HG02678 (cell line): Measurements from ENCODE around the gene KIF16B.
"Not testable (repeated sequence)": the region's sequence is repeated elsewhere in the genome, so short reads cannot be mapped to it uniquely, and the experiment has no call there.

ENCODE experiments used
- ATAC-seq: cut with Tn5 transposase; IDR thresholded peaks from one replicate; pipeline ENCODE4 v1.9.1; 2021; ENCODE audit warnings: mild to moderate bottlenecking, moderate library complexity; ENCODE audit not compliant: unreplicated experiment

Gene KIF16B

DNA sequence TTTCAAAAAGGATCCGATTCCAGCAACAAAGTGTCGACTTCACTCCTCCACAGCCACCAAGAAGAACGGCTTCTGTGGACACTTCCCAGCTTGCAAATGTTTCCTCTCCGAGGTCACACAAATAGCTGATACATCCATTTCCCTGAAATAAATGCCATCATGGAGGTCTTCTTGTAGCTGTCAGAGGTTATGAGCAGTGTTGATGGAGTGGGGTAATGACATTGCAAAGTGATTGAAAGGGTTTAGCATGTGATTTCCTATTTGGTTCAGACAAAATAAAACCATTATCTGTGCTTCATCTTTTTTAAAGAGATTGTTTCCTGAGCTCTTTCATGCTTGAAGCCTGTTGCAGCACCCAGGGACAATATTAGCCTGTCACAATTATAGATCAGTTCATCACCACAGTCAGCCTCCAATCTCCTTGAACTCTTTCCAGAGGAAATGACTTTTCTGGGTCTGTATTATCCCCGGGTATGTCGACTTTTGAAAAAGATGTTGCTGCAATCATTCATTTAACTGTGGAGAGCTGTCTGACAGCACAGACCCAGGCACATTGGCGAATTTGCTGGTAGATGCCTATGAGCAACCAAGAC, 16.9 kb upstream of the KIF16B start:
- no peak for ATAC-seq

DNA sequence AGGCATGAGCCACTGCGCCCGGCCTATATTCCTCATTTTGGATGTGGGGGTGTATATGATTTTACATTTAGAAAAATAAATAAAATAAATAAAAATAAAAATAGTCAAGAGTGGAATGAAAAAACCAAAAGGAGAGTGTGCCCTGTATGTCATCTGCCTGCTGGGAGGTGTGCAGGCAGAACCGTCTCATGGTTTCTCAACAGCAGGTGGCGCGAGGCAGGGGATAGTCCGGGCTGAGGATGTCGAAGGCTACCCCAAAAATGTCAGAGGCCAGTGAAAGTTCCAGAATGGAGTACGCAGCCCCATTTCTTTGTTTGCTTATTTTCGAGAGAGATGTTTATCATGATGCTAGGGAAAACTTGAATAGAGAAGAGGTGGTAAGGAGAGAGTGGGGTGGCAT, 16.4 kb upstream of the KIF16B start:
- ATAC-seq, result no peak

DNA sequence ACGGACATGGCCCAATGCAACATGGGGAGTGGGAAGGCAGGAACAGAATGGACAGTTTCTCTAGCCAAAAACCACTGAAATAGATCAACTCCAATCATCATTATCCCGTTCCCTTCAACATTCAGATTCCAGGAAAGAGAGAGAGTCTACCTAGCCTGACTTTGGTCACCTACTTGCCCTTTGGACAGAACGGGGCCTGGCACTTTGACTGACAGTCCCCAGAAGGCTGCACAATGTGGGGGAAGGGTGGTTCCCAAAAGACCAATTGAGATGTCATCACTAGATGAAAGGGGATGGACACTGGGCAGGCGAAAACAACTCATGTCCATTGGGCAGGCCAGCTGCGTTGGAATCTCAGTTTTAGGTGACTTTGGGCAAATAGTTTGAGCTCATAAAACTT, 15.0 kb upstream of the KIF16B start:
- no peak for ATAC-seq

DNA sequence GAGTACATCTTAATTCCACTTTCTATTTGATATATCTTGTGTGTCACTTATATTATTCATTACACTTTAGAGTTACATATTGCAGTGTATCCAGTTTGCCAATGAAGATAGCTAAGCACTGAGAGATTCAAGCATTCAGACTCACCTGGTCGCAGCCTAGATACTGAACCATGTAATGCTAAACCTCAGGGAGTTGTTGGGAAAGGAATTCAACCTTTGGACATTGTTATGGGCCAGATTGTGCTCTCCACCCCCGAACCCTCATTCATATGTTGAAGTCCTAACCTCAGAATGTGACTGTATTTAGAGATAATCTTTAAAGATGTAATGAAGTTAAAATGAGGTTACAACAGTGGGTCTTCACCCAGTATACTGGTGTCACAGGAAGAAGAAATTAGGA, 13.8 kb upstream of the KIF16B start:
- no peak for ATAC-seq

DNA sequence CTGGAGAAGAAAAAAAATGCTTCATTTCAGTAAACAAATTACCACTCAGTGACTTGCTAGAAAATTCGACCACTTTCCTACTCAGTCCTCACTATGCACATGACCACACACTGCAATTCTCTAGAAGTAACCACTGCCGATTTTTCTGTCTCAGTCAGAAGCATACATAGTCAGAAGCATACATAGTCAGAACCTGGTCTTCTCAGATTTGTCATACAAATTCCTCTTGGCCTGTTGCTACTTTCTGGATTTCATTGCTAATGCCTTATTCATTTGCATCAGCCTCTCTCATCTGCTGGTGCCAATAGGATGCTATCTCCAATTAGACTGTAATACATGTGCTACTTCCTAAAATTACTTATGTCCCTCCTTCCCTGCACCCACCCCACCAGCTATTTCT, 10.2 kb upstream of the KIF16B start:
- no peak for ATAC-seq

DNA sequence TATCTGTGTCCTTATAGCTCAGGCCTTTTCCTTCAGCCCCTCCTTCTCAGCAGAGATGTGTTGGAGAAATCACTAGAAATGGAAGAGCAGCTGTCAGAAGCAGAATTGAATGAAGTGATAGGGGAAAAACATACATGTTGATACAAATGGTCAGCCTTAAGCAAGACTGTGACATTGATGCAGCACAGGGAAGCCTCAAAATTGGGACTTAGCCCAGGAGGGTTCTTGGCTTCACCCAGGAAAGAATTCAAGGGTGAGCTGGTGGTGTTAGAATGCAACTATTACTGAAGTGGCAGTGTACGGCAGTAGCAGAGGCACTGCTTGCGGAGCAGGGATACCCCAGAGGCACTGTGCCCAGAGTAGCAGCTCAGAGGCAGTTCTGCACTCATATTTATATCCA, 8.0 kb upstream of the KIF16B start:
- ATAC-seq, result no peak

DNA sequence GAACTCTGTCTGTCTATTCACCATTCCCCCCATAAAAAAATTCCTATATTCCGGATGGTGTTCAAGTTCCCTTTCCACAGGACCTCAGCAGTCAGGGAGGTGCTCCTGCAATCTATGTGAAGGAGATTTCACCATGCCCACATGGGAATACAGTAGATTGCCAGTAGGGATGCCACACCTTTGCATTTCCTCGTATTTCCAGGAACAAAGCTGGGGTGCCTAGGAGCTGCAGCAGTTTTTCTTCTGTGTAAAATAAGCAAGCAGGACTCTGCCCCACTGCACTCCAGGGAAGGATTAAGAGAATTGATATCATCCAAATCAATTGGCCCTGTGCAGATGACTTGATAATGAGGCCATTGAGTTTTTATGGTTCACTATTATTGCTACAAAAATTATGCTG, 7.4 kb upstream of the KIF16B start:
- no peak for ATAC-seq

DNA sequence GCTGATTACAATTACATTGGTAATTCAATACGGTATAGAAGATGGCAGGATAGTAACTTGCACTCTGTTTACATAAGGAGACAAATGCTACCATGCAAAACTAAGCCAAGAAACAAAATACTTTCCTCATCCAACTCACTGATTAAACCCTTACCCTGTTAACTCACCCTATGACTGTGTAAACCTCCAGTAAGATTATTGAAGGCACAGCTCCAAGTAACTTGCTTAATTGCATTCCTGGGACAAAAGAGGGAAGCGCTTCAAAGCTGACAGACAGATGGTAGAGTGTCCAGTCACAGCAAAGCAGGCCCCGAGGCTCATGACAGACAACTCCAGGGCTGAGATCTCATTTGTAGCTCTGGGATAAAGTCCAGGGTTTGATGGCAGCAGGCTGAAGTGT, 6.9 kb upstream of the KIF16B start:
- no peak for ATAC-seq

DNA sequence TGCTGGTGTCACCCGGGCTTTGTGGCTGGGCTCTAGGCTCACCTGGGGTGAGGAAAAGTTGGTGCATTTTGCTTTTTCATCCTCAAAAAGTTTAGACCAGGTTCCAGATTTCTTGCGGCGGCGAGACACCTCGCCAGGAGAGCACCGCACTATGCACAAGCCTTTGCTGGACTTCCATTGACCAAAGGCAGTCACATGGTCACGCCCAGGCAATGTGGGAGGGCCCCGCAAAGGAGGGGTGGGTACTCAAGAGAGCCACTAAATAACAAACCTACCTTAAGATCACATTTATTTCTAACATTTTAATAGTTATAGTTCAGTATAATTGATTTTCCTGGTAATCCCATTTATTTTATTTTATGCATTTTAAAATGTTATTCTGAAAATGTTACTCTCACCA, 3.0 kb upstream of the KIF16B start:
- no peak for ATAC-seq

DNA sequence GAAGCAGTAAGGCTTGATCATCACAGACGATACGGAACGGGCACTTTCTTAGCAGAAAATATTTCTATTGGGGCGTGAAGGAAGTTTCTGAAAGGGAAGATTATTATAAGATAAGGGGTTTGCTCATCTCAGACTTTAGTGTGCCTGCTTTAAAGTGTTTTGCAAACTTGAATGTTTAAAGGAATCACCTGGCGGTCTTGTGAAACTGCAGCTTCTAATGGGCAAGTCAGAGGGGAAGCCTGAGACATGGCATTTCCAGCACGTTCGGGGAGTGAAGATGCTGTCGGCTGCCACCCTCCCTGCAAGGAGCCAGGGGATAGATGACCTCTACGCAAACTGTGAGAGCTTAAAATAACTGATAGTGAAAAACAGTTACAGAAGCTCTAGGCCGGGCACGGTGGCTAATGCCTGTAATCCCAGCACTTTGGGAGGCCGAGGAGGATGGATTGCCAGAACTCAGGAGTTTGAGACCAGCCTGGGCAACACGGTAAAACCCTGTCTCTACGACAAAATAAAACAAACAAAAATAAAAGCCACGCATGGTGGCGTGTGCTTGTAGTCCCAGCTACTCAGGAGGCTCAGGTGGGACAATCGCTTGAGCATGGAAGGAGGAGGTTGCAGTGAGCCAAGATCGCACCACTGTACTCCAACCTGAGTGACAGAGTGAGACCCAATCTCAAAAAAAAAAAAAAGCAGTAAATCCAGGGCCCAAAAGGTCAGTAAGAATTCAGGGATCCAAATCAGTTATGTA, 2.3 kb upstream of the KIF16B start:
- no peak for ATAC-seq

DNA sequence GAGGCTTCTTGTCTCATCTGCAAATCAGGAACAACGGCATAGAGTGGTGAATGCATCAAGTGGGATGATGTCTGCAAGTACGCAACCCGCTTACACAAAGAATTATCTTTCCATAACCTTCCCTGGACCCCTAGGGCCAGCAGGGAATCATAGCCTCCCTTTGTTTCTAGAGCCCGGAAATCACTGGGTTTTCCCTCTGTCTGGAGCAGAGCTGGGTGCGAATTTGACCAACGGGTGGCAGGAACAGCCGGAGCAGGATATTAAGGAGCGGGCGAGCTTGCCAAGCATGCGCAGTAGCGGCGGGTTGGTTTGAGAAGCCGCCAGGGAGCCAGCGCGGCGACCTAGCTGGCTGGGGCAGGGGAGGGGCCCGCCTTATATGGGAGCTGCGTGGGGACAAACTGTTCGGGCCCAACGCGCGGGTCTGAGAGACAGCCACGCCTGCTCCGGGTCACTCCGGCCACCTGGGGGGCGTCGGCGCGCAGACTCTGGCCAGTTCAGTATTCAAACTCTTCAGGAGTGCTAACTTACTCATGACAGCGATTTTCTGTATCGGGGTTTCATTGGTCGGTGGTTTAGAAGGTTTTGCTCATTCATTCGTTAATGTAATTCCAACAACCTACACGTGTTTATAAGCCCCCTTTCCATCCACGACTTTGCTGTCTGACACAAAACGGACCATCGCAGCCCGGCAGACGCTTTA, 1.6 kb upstream of the KIF16B start:
- ATAC-seq, result peak; percentile 76

DNA sequence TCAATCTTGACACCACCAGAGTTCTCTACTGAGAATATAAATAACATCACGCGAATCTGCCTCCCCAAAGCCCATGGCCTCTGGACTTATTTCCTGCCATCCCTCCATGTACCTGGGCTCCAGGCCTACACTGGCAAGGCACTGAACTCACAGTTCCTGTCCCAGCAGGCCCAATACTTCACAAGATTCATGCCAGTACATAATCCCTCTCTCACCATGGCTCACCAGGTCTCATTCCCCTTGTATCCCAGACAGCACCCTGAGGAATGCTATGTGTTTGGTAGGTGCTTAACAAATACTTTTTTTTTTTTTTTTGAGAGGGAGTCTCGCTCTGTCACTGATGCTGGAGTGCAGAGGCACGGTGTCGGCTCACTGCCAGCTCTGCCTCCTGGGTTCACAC, 1.9 kb downstream of the KIF16B start:
- no peak for ATAC-seq

DNA sequence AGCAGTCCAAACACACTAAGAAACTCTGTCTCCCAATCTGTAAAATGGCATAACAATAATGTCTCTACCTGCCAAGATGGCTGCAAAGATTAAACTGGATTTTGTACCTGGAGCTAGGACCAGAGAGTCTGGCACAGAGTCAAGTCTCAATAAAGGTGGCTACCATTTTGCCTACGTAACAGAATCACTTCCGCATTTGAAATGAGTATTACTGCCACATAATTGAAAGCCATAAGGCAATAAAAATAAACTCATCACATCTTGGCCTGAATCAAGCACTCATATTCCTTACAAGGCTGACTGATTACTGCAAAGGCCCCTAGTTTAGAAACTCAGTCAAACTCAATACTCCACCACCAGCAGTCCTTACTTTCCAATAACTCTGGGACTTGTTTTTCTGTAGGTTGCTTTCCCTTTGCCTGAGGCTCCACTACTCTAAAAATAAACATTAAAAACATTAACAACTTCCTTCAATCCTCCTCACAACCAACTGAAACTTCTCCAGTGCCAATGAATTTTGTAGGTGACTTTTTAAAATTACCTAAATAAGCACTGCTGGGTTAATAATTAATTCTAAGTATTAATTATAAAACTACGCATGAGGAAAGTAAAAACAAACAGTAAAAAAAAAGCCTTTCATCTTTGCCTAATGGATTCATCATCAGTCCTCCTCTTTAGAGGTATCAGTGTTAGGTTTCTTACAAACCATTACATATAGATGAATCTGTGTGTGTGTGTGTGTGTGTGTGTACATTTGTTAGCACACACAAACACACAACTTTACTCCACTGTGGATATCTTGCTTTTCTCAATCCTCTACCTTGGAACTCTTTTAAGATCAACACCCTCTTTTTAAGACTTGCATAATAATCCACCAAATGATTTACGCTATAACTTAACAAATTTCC, 3.7 kb downstream of the KIF16B start:
- ATAC-seq, result no peak

DNA sequence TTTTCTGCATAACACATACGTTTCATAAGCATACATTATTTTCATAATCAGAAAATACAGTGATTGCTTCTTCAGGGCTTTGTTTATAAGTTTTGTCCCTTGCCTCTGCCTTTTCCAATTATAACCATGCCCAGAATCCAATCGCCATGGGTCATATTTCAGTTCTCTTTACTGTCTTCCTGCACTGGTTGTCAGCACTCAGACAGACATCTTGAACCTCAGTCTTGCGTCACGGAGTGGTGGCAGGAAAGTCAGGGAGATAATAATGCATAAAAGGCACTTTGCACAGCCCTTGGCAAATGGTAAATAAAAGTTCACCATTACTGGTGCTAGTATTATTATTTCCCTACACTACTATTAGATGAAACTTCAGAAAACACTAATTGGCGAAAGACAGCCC, 7.2 kb downstream of the KIF16B start:
- no peak for ATAC-seq

DNA sequence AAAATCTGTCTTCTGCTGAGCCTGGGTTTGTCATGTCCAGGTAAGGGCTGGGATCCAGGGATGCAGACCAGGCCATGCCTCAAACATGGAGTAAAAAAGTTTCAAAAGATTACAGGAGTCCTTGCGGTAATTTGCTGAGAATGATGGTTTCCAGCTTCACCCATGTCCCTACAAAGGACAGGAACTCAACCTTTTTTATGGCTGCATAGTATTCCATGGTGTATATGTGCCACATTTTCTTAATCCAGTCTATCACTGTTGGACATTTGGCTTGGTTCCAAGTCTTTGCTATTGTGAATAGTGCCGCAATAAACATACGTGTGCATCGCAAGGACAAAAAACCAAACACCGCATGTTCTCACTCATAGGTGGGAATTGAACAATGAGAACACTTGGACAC, 9.2 kb downstream of the KIF16B start:
- not testable (repeated sequence) for ATAC-seq

DNA sequence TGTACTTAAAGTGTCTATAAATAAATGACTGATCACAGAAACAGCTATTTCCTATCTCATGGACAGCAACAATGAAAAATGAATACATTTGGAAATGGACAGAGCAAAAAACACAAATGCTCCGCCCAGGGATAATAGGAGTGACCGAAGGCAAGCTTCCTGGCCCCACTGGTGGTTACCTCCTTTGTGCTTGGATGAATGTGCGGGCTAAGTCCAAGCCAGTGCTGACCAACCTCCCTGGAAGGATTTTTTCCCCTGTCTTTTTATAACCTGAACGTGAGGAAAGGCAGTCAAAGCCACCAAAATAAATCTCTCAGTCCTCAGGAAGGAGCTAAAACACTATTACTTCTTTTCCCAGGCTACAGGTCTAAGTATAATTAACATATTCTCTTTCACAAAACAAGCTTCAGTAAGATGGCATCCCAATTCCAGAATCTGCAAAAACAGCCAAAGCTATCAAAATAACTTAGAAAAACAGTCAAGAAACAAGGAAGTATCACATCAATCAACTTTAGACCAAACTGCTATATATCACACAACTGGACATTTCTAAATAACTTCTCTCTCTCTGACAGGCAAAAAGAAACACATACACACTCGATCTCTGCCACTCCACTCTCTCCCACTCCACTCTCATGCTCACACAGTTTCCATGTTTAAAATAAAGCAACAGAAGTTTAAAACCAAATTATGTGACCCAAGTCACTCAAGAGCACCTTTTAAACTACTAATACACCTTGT, 10.0 kb downstream of the KIF16B start:
- no peak for ATAC-seq

DNA sequence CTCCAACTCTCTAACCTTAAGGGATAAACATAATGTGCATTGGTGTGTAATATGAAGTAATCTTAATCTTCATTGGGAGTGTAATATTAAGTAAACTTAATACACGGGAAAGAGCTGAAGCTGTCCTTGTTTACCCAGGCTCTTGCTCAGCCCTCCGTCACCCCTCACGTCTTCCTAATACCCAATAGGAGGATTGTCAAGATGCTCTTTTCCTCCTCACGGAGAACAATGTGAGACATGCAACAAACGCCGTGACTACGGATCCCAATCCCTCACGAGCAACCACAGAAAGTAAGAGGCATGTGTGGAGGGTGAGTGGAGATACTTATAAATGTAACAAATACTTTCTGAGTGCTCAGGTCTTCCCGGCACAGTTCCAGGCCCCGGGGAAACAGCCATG, 11.0 kb downstream of the KIF16B start:
- ATAC-seq, result no peak

DNA sequence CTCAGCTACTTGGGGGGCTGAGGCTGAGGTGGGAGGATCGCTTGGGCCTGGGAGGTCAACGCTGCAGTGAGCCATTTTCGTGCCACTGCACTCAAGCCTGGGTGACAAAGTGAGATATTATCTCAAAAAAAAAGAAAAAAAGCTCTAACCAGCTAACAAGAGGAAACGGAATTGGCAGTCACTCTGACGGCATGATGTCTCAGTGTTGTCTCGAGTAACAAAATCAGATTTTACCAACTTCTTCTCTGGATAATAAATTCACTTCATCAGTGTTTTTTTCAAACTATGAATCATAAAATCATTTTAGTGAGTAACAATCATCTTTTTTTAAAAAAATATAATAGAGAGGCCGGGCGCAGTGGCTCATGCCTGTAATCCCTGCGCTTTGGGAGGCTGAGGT, 12.6 kb downstream of the KIF16B start:
- ATAC-seq, result no peak

DNA sequence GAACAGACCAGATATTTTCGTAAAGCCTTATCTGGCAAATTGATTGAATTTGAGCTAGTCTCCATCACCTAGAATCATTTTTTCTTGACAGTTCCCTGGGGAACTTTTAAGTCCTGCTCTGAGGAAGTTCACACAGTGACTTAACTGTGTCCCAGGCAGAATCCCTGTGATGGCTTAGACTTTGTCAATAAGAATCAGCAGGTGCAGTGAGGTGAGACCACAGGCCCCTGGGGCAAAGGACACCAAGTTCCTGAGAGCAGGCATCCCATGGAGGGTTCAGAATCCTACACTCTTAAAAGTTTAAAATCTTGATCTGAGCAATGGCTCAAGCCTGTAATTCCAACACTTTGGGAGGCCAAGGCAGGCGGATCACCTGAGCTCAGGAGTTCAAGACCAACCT, 13.0 kb downstream of the KIF16B start:
- ATAC-seq, result no peak

DNA sequence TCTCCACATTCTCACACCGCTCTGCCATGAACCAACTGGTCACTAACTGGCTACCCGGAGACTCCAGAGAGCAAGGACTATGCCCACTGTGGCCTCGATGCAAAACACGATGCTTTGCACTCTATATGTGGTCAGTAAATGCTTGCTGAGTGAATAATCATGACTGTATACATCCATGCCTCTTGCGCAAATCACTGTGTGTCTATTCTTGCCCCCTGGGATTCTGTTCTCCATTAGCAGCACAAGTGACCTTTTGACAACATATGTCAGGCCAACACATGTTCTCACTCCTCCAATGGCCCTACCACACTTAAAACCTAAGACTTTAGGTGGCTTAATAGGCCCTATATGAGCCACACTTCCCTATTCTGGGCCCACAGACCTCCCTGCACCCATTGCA, 16.9 kb downstream of the KIF16B start:
- ATAC-seq, result no peak

DNA sequence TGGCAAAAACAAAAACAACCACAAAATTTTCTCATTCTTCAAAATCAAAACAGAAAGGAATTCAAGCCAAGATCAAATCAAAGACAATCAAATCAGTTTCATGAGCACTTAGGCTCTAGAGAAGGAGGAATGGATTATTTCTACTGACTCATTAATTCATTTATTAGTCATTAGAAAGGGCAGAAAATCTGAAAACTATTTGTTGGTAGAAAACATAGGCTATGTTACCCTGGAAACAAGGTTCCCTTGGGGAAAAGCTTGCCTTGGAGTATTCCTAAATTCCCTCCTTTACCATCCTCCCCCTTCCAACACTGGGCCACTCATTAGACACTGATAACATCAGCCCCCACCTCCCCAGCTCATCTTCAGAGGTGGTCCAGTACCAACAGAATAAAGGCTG, 17.5 kb downstream of the KIF16B start:
- ATAC-seq, result no peak
